CD4-positive, alpha-beta T cell treated with Interleukin-10 for 1 hour (primary cell): ENCODE measurements around the gene ADAMTS2.

Source experiments
- DNase-seq: peaks from one replicate; pipeline ENCODE4 v3.0.0-alpha.2; 2020

Gene ADAMTS2

GRCh38 chr5:179343021-179343718 is 2.1 kb downstream of the ADAMTS2 start:
- no peak for DNase-seq

- DNase-seq: no peak
Measured at GRCh38 chr5:179342577-179342976, 2.7 kb downstream of the ADAMTS2 start.

GRCh38 chr5:179340465-179340864 is 4.8 kb downstream of the ADAMTS2 start:
- DNase-seq: no peak

- no peak for DNase-seq
Measured at GRCh38 chr5:179339996-179340395, 5.3 kb downstream of the ADAMTS2 start.

- DNase-seq: no peak
Measured at GRCh38 chr5:179339081-179339480, 6.2 kb downstream of the ADAMTS2 start.

- no peak for DNase-seq
Measured at GRCh38 chr5:179337796-179338676, 7.2 kb downstream of the ADAMTS2 start.

- DNase-seq: no peak
Measured at GRCh38 chr5:179336871-179337795, 8.1 kb downstream of the ADAMTS2 start.

GRCh38 chr5:179336126-179336870 is 9.0 kb downstream of the ADAMTS2 start:
- no peak for DNase-seq

GRCh38 chr5:179333796-179334761 is 11.2 kb downstream of the ADAMTS2 start:
- no peak for DNase-seq

- DNase-seq: no peak
Measured at GRCh38 chr5:179332741-179333290, 12.4 kb downstream of the ADAMTS2 start.

GRCh38 chr5:179331591-179332375 is 13.5 kb downstream of the ADAMTS2 start:
- no peak for DNase-seq

GRCh38 chr5:179330186-179330900 is 14.9 kb downstream of the ADAMTS2 start:
- no peak for DNase-seq

- DNase-seq: no peak
Measured at GRCh38 chr5:179328291-179328690, 17.0 kb downstream of the ADAMTS2 start.

GRCh38 chr5:179327021-179327735 is 18.1 kb downstream of the ADAMTS2 start:
- DNase-seq: no peak

GRCh38 chr5:179326122-179326927 is 18.9 kb downstream of the ADAMTS2 start:
- DNase-seq: no peak

GRCh38 chr5:179325296-179326031 is 19.8 kb downstream of the ADAMTS2 start:
- no peak for DNase-seq

GRCh38 chr5:179324760-179325295 is 20.4 kb downstream of the ADAMTS2 start:
- no peak for DNase-seq
